Pancreas (tissue), 10 donors: Measurements from ENCODE around the gene CHST14. TPM values are rescaled to one million over a fixed set of nuclear protein-coding genes. Genes with fewer than 3 reads are reported as not detected.

Experiments
- ATAC-seq, 4 donors: fragments of 200-7000 bp; cut with Tn5 transposase; one replicate each; pipeline versions ENCODE4 v1.8.0 to v1.9.1; 2020; ENCODE audit warnings: mild to moderate bottlenecking in 4 of 4, moderate library complexity in 4 of 4
- DNase-seq, 6 donors: peaks; one replicate each; pipeline ENCODE4 v3.0.0-alpha.2; 2020
- FAIRE-seq: peaks from 2 replicates; lab custom pipeline; 2012; peaks lifted over from hg19 to GRCh38; lab: Jason Lieb, UNC
- H3K27ac ChIP-seq, 4 donors: fragments of 200-600 bp; sonication (generic); 1 replicate in 3 of 4; 2 replicates in 1 of 4; pipeline versions ENCODE4 v1.5.0 to v1.8.0; 2020
- H3K27me3 ChIP-seq, 4 donors: fragments of 200-600 bp; one replicate each; pipeline ENCODE4 v1.8.0; 2021
- H3K36me3 ChIP-seq, 3 donors: fragments of 200-600 bp; sonication (generic) in 1 of 3; one replicate each; pipeline versions ENCODE4 v1.5.0 to v1.8.0; 2020 to 2021
- H3K4me1 ChIP-seq, 3 donors: fragments of 200-600 bp; one replicate each; pipeline ENCODE4 v1.8.0; 2021
- H3K4me3 ChIP-seq, 4 donors: fragments of 200-600 bp; sonication (generic) in 2 of 4; one replicate each; pipeline versions ENCODE4 v1.5.0 to v1.8.0; 2020 to 2021
- H3K9me3 ChIP-seq, 4 donors: fragments of 200-600 bp; one replicate each; pipeline ENCODE4 v1.8.0; 2021
- CTCF ChIP-seq, 4 donors: fragments of 200-600 bp; sonication (generic) in 3 of 4; IDR thresholded peaks; one replicate each; pipeline versions ENCODE4 v1.5.0 to v1.8.0; 2021; ENCODE audit warnings: antibody characterized with exemption in 4 of 4
- WGBS, 2 donors: extraction: QIAGEN DNeasy Blood & Tissue Kit; methylation state at CpG; one replicate each; pipeline ENCODE4 v1.1.7; 2013; 5-methylcytosine and 5-hydroxymethylcytosine counted together
- intact Hi-C, 3 donors: fragments of 100-400 bp; cut with DNase I; formaldehyde crosslinking; loops; one replicate each; pipeline versions ENCODE4 v1.11.1 to v1.14.2; 2022
- polyA plus RNA-seq, 2 donors: library from polyadenylated mRNA; stranded (reverse); fragments of 200-250 nt; gene quantifications; one replicate each; pipeline ENCODE4 v1.2.3, GENCODE V29; 2013
- total RNA-seq, 6 donors: library from RNA; stranded (reverse); fragmentation: NEBNext Ultra II Directional in 4 of 6; extraction: Animal tissue kit (Norgen Biotek cat#: 25700) in 4 of 6; gene quantifications; one replicate each; pipeline versions ENCODE4 v1.2.1 to v1.2.4, GENCODE V29; 2021 to 2023
- donor health status: healthy with polysubstance abuse.
- donor health status: DM: no; HTN: no; CAD: no; lungs with moderate emphysema.
- donor health status: DM: no; HTN: no; CAD: no.
- donor health status: control.
- donor health status: control.
- donor health status: Bipolar disorder and iron deficiency.
- donor health status: DM: yes; HTN: yes; CAD: no.
- donor health status: DM: no; HTN: no; CAD: no.
- donor health status: DM: no; HTN: no; CAD: no.
- donor health status: DM: yes; HTN: yes; CAD: no.

Gene CHST14
- total and polyA plus RNA-seq, 8 donors: 3.1 to 8.9 (median 4.3) TPM

- Histone ChIP-seq H3K9me3 (no peaks in the 10 kb centered on the region), H3K27ac (no peak overlapping the region), H3K36me3 (peaks cover 0 to 22% (median 3%) of the 10 kb centered on the region in 3 donors), H3K4me1 (peaks cover 0 to 3% (median 0%) of the 10 kb centered on the region in 3 donors), H3K27me3 (no peaks in the 10 kb centered on the region), H3K4me3 (no peak overlapping the region)
- TF ChIP-seq CTCF (IDR thresholded peaks at IDR 0.05): no peak
- WGBS, 2 donors: 94 to 97% methylated on average over 10 of the region's 10 CpGs
- FAIRE-seq (no peak), ATAC-seq (no peak), DNase-seq (peak in 2 of 6 donors; percentile 26 to 61)
- intact Hi-C loops: no loop called here
These were observed 4.8 kb upstream of the CHST14 start for GRCh38 chr15:40465939-40466338.

GRCh38 chr15:40466426-40467260, 4.1 kb upstream of the CHST14 start:
- DNase-seq (peak in 1 of 6 donors; percentile 33), ATAC-seq (no peak)
- 81 to 82% methylated on average over 7 of the region's 7 CpGs for WGBS, 2 donors

GRCh38 chr15:40467261-40467615, 3.5 kb upstream of the CHST14 start:
- Histone ChIP-seq H3K4me1 (peaks cover 0 to 7% (median 0%) of the 10 kb centered on the region in 3 donors), H3K4me3 (no peak overlapping the region), H3K27me3 (no peaks in the 10 kb centered on the region), H3K36me3 (peaks cover 0 to 22% (median 3%) of the 10 kb centered on the region in 3 donors), H3K9me3 (no peaks in the 10 kb centered on the region), H3K27ac (no peak overlapping the region)
- DNase-seq (peak in 1 of 6 donors; percentile 30), ATAC-seq (no peak), FAIRE-seq (no peak)
- TF ChIP-seq CTCF (IDR thresholded peaks at IDR 0.05): no peak
- intact Hi-C loops: no loop called here

More at GRCh38 chr15:40466426-40467260, 4.1 kb upstream of the CHST14 start:
- intact Hi-C loops: no loop called here
- no peaks in the 10 kb centered on the region for H3K9me3 ChIP-seq
- peaks cover 0 to 22% (median 3%) of the 10 kb centered on the region in 3 donors for H3K36me3 ChIP-seq
- TF ChIP-seq CTCF (IDR thresholded peaks at IDR 0.05): no peak
- H3K4me1 ChIP-seq: peaks cover 0 to 3% (median 0%) of the 10 kb centered on the region in 3 donors
- no peaks in the 10 kb centered on the region for H3K27me3 ChIP-seq
- H3K4me3 ChIP-seq: no peak overlapping the region
- no peak for FAIRE-seq
- H3K27ac ChIP-seq: no peak overlapping the region

- no peak overlapping the region for H3K4me3 ChIP-seq
- ATAC-seq: no peak
- DNase-seq: peak in 1 of 6 donors; percentile 27
- no peak overlapping the region for H3K27ac ChIP-seq
- no peaks in the 10 kb centered on the region for H3K9me3 ChIP-seq
- 79 to 88% methylated on average over 4 of the region's 4 CpGs for WGBS, 2 donors
- FAIRE-seq: no peak
- H3K4me1 ChIP-seq: peaks cover 0 to 7% (median 0%) of the 10 kb centered on the region in 3 donors
- no peaks in the 10 kb centered on the region for H3K27me3 ChIP-seq
- H3K36me3 ChIP-seq: peaks cover 0 to 20% (median 3%) of the 10 kb centered on the region in 3 donors
- no peak for TF ChIP-seq CTCF (IDR thresholded peaks at IDR 0.05)
- intact Hi-C loops: no loop called here
These were observed 1.9 kb upstream of the CHST14 start for GRCh38 chr15:40468898-40469331.
